Stimulated activated naive CD8-positive, alpha-beta T cell treated with anti-CD3 and anti-CD28 coated beads, Interleukin-15, amount 100 ng/mL, for 72 hours (primary cell): ENCODE measurements around the gene PCNX1.
"Not testable (repeated sequence)": the region's sequence is repeated elsewhere in the genome, so short reads cannot be mapped to it uniquely, and the experiment has no call there.

Experiments used
- ATAC-seq: fragments of 150-1000 bp; cut with Tn5 transposase; 2 replicates; pipeline ENCODE4 v1.10.0; 2021; ENCODE audit warnings: mild to moderate bottlenecking, moderate library complexity
- DNase-seq, 2 donors: peaks; one replicate each; pipeline ENCODE4 v3.0.0; 2021 to 2022
- H3K27ac Mint-ChIP-seq, 2 donors: one replicate each; pipeline ENCODE4 v1.8.0; 2022; ENCODE audit warnings: mild to moderate bottlenecking in 2 of 2, mixed read lengths in 2 of 2, moderate library complexity in 2 of 2
- H3K27me3 Mint-ChIP-seq: one replicate; pipeline ENCODE4 v1.8.0; 2022; ENCODE audit warnings: mixed read lengths
- H3K4me1 Mint-ChIP-seq: one replicate; pipeline ENCODE4 v1.8.0; 2022; ENCODE audit warnings: mild to moderate bottlenecking, mixed read lengths
- H3K4me3 Mint-ChIP-seq, 2 donors: one replicate each; pipeline ENCODE4 v1.8.0; 2022; ENCODE audit warnings: mild to moderate bottlenecking in 2 of 2, mixed read lengths in 2 of 2, moderate library complexity in 1 of 2
- H3K9me3 Mint-ChIP-seq, 2 donors: one replicate each; pipeline ENCODE4 v1.8.0; 2022; ENCODE audit warnings: mixed read lengths in 2 of 2

Gene PCNX1

GRCh38 chr14:71117839-71118743 is 210.8 kb downstream of the PCNX1 start:
- no peaks in the 10 kb centered on the region for H3K9me3 Mint-ChIP-seq
- no peak overlapping the region for H3K4me3 Mint-ChIP-seq
- no peaks in the 10 kb centered on the region for H3K27me3 Mint-ChIP-seq
- DNase-seq (no peak), ATAC-seq (no peak)
- H3K27ac Mint-ChIP-seq = peak overlapping the region; percentile 64 to 83
- H3K4me1 Mint-ChIP-seq = peaks cover 10% of the 10 kb centered on the region

GRCh38 chr14:71119075-71119474 is 211.8 kb downstream of the PCNX1 start:
- Mint-ChIP-seq H3K4me1 (peaks cover 10% of the 10 kb centered on the region), H3K27me3 (no peaks in the 10 kb centered on the region), H3K27ac (no peak overlapping the region), H3K4me3 (no peak overlapping the region), H3K9me3 (no peaks in the 10 kb centered on the region)
- DNase-seq (no peak), ATAC-seq (peak; percentile 74)

- no peak for ATAC-seq
Observed at GRCh38 chr14:71119832-71120231, 212.6 kb downstream of the PCNX1 start.

GRCh38 chr14:71121001-71121400 is 213.7 kb downstream of the PCNX1 start:
- Mint-ChIP-seq H3K27ac (no peak overlapping the region), H3K4me1 (peaks cover 10% of the 10 kb centered on the region), H3K27me3 (no peaks in the 10 kb centered on the region), H3K4me3 (no peak overlapping the region), H3K9me3 (no peaks in the 10 kb centered on the region)
- ATAC-seq = no peak
- DNase-seq = no peak

More at GRCh38 chr14:71119832-71120231, 212.6 kb downstream of the PCNX1 start:
- no peak overlapping the region for H3K27ac Mint-ChIP-seq
- no peaks in the 10 kb centered on the region for H3K27me3 Mint-ChIP-seq
- H3K4me3 Mint-ChIP-seq = no peak overlapping the region
- DNase-seq = no peak
- H3K4me1 Mint-ChIP-seq = peaks cover 10% of the 10 kb centered on the region
- no peaks in the 10 kb centered on the region for H3K9me3 Mint-ChIP-seq

GRCh38 chr14:71121711-71122110 is 214.5 kb downstream of the PCNX1 start:
- DNase-seq = no peak
- no peaks in the 10 kb centered on the region for H3K9me3 Mint-ChIP-seq

GRCh38 chr14:71122866-71123565 is 215.8 kb downstream of the PCNX1 start:
- Mint-ChIP-seq H3K27ac (no peak overlapping the region), H3K4me1 (peaks cover 10% of the 10 kb centered on the region), H3K9me3 (no peaks in the 10 kb centered on the region), H3K4me3 (no peak overlapping the region), H3K27me3 (no peaks in the 10 kb centered on the region)
- DNase-seq (no peak), ATAC-seq (no peak)

More at GRCh38 chr14:71121711-71122110, 214.5 kb downstream of the PCNX1 start:
- Mint-ChIP-seq H3K27me3 (no peaks in the 10 kb centered on the region), H3K4me1 (peaks cover 10% of the 10 kb centered on the region), H3K27ac (peak overlapping the region in 1 of 2 donors; percentile 77), H3K4me3 (no peak overlapping the region)
- peak; percentile 42 for ATAC-seq

- no peaks in the 10 kb centered on the region for H3K27me3 Mint-ChIP-seq
- H3K4me3 Mint-ChIP-seq = no peak overlapping the region
- DNase-seq = no peak
- no peaks in the 10 kb centered on the region for H3K9me3 Mint-ChIP-seq
- ATAC-seq = no peak
- no peak overlapping the region for H3K27ac Mint-ChIP-seq
- H3K4me1 Mint-ChIP-seq = peaks cover 5% of the 10 kb centered on the region
Observed at GRCh38 chr14:71123579-71124135, 216.4 kb downstream of the PCNX1 start.

GRCh38 chr14:71129716-71130490 is 222.6 kb downstream of the PCNX1 start:
- DNase-seq, H3K27me3 Mint-ChIP-seq, H3K4me3 Mint-ChIP-seq, H3K27ac Mint-ChIP-seq, ATAC-seq, H3K4me1 Mint-ChIP-seq, H3K9me3 Mint-ChIP-seq: not testable (repeated sequence)

- Mint-ChIP-seq H3K9me3 (no peaks in the 10 kb centered on the region), H3K4me1 (peaks cover 8% of the 10 kb centered on the region)
Observed at GRCh38 chr14:71130491-71131179, 223.4 kb downstream of the PCNX1 start.

GRCh38 chr14:71133296-71133695 is 226.0 kb downstream of the PCNX1 start:
- ATAC-seq = no peak
- no peaks in the 10 kb centered on the region for H3K9me3 Mint-ChIP-seq
- no peak for DNase-seq
- peaks cover 8% of the 10 kb centered on the region for H3K4me1 Mint-ChIP-seq
- peaks cover 15% of the 10 kb centered on the region for H3K27me3 Mint-ChIP-seq
- no peak overlapping the region for H3K27ac Mint-ChIP-seq
- no peak overlapping the region for H3K4me3 Mint-ChIP-seq

More at GRCh38 chr14:71130491-71131179, 223.4 kb downstream of the PCNX1 start:
- DNase-seq = peak in 1 of 2 donors; percentile 42
- Mint-ChIP-seq H3K27me3 (no peaks in the 10 kb centered on the region), H3K27ac (no peak overlapping the region), H3K4me3 (no peak overlapping the region)
- ATAC-seq = peak; percentile 75

- H3K27ac Mint-ChIP-seq = no peak overlapping the region
- H3K4me3 Mint-ChIP-seq = no peak overlapping the region
- no peak for ATAC-seq
- peaks cover 6% of the 10 kb centered on the region for H3K4me1 Mint-ChIP-seq
- no peaks in the 10 kb centered on the region for H3K9me3 Mint-ChIP-seq
- DNase-seq = no peak
- peaks cover 15% of the 10 kb centered on the region for H3K27me3 Mint-ChIP-seq
Observed at GRCh38 chr14:71135496-71135895, 228.2 kb downstream of the PCNX1 start.

- H3K4me3 Mint-ChIP-seq = no peak overlapping the region
- DNase-seq (no peak), ATAC-seq (no peak)
- H3K4me1 Mint-ChIP-seq = peaks cover 2% of the 10 kb centered on the region
- no peaks in the 10 kb centered on the region for H3K9me3 Mint-ChIP-seq
- H3K27ac Mint-ChIP-seq = no peak overlapping the region
- H3K27me3 Mint-ChIP-seq = peaks cover 15% of the 10 kb centered on the region
Observed at GRCh38 chr14:71135911-71136310, 228.7 kb downstream of the PCNX1 start.

GRCh38 chr14:71136386-71137060 is 229.3 kb downstream of the PCNX1 start:
- no peak overlapping the region for H3K4me3 Mint-ChIP-seq
- no peak overlapping the region for H3K27ac Mint-ChIP-seq
- ATAC-seq (no peak), DNase-seq (no peak)
- no peaks in the 10 kb centered on the region for H3K9me3 Mint-ChIP-seq
- peaks cover 7% of the 10 kb centered on the region for H3K4me1 Mint-ChIP-seq
- H3K27me3 Mint-ChIP-seq = peaks cover 15% of the 10 kb centered on the region
